Stimulated activated effector memory CD8-positive, alpha-beta T cell treated with anti-CD3 and anti-CD28 coated beads, Interleukin-12 subunit alpha, Interleukin-12 subunit beta, amount 100 ng/mL, for 72 hours (primary cell): ENCODE measurements around the gene ESRRG.

Source experiments
- ATAC-seq: fragments of 150-1000 bp; cut with Tn5 transposase; 2 replicates; pipeline ENCODE4 v1.10.0; 2021
- DNase-seq, 2 donors: peaks; one replicate each; pipeline ENCODE4 v3.0.0; 2021 to 2022; ENCODE audit warnings: low spot score in 2 of 2
- H3K27ac Mint-ChIP-seq: one replicate; pipeline ENCODE4 v1.8.0; 2022; ENCODE audit warnings: mild to moderate bottlenecking, mixed read lengths
- H3K36me3 Mint-ChIP-seq: one replicate; pipeline ENCODE4 v1.8.0; 2022; ENCODE audit warnings: mild to moderate bottlenecking, mixed read lengths
- H3K4me1 Mint-ChIP-seq: one replicate; pipeline ENCODE4 v1.8.0; 2022; ENCODE audit warnings: mixed read lengths
- H3K4me3 Mint-ChIP-seq: one replicate; pipeline ENCODE4 v1.8.0; 2022; ENCODE audit warnings: mild to moderate bottlenecking, mixed read lengths
- H3K9me3 Mint-ChIP-seq: one replicate; pipeline ENCODE4 v1.8.0; 2022; ENCODE audit warnings: mixed read lengths

The ESRRG gene

GRCh38 chr1:216723274-216723780 is at the start of gene ESRRG:
Gene ESRRG (minus strand): TSS chr1:216723429. CDS start chr1:216723299, 130 bp downstream.
- DNase-seq = no peak
- Mint-ChIP-seq H3K4me1 (no peaks in the 10 kb centered on the region), H3K27ac (no peak within 1 kb of the TSS), H3K36me3 (no peaks in the 10 kb centered on the region), H3K4me3 (no peak within 1 kb of the TSS), H3K9me3 (peaks cover 4% of the 10 kb centered on the region)
- ATAC-seq = no peak

- Mint-ChIP-seq H3K36me3 (no peaks in the 10 kb centered on the region), H3K9me3 (peaks cover 23% of the 10 kb centered on the region), H3K4me1 (no peaks in the 10 kb centered on the region), H3K4me3 (no peak overlapping the region), H3K27ac (no peak overlapping the region)
- DNase-seq = no peak
- ATAC-seq = no peak
Measured at GRCh38 chr1:216771922-216772321, 48.7 kb upstream of the ESRRG start.

GRCh38 chr1:216766633-216767327 is 43.6 kb upstream of the ESRRG start:
- H3K4me1 Mint-ChIP-seq = no peaks in the 10 kb centered on the region
- no peak overlapping the region for H3K27ac Mint-ChIP-seq
- no peaks in the 10 kb centered on the region for H3K36me3 Mint-ChIP-seq
- ATAC-seq = no peak
- no peak overlapping the region for H3K4me3 Mint-ChIP-seq
- peaks cover 10% of the 10 kb centered on the region for H3K9me3 Mint-ChIP-seq
- DNase-seq = no peak

- ATAC-seq = no peak
- H3K36me3 Mint-ChIP-seq = no peaks in the 10 kb centered on the region
Measured at GRCh38 chr1:216765346-216766300, 42.4 kb upstream of the ESRRG start.

GRCh38 chr1:216758161-216758560 is 34.9 kb upstream of the ESRRG start:
- Mint-ChIP-seq H3K4me1 (no peaks in the 10 kb centered on the region), H3K9me3 (peaks cover 9% of the 10 kb centered on the region), H3K36me3 (no peaks in the 10 kb centered on the region), H3K27ac (no peak overlapping the region), H3K4me3 (no peak overlapping the region)
- ATAC-seq = no peak
- DNase-seq = no peak

More at GRCh38 chr1:216765346-216766300, 42.4 kb upstream of the ESRRG start:
- H3K9me3 Mint-ChIP-seq = peaks cover 10% of the 10 kb centered on the region
- DNase-seq = no peak
- no peak overlapping the region for H3K27ac Mint-ChIP-seq
- H3K4me3 Mint-ChIP-seq = no peak overlapping the region
- no peaks in the 10 kb centered on the region for H3K4me1 Mint-ChIP-seq

GRCh38 chr1:216757110-216757509 is 33.9 kb upstream of the ESRRG start:
- no peaks in the 10 kb centered on the region for H3K36me3 Mint-ChIP-seq
- H3K9me3 Mint-ChIP-seq = peaks cover 9% of the 10 kb centered on the region
- no peak overlapping the region for H3K27ac Mint-ChIP-seq
- ATAC-seq = no peak
- H3K4me1 Mint-ChIP-seq = no peaks in the 10 kb centered on the region
- H3K4me3 Mint-ChIP-seq = no peak overlapping the region
- no peak for DNase-seq

- DNase-seq (no peak), ATAC-seq (no peak)
- Mint-ChIP-seq H3K4me1 (no peaks in the 10 kb centered on the region), H3K36me3 (no peaks in the 10 kb centered on the region), H3K9me3 (peaks cover 6% of the 10 kb centered on the region), H3K4me3 (no peak overlapping the region), H3K27ac (no peak overlapping the region)
Measured at GRCh38 chr1:216750961-216751360, 27.7 kb upstream of the ESRRG start.

- Mint-ChIP-seq H3K36me3 (no peaks in the 10 kb centered on the region), H3K27ac (no peak overlapping the region), H3K4me1 (no peaks in the 10 kb centered on the region), H3K4me3 (no peak overlapping the region), H3K9me3 (peaks cover 6% of the 10 kb centered on the region)
- ATAC-seq (no peak), DNase-seq (no peak)
Measured at GRCh38 chr1:216750031-216750627, 26.9 kb upstream of the ESRRG start.

GRCh38 chr1:216749232-216749631 is 26.0 kb upstream of the ESRRG start:
- no peak for DNase-seq
- peaks cover 2% of the 10 kb centered on the region for H3K9me3 Mint-ChIP-seq
- no peak overlapping the region for H3K4me3 Mint-ChIP-seq
- no peaks in the 10 kb centered on the region for H3K4me1 Mint-ChIP-seq
- ATAC-seq = no peak
- no peaks in the 10 kb centered on the region for H3K36me3 Mint-ChIP-seq
- H3K27ac Mint-ChIP-seq = no peak overlapping the region

GRCh38 chr1:216742625-216743024 is 19.4 kb upstream of the ESRRG start:
- no peak for DNase-seq
- Mint-ChIP-seq H3K27ac (no peak overlapping the region), H3K4me1 (no peaks in the 10 kb centered on the region), H3K4me3 (no peak overlapping the region), H3K36me3 (no peaks in the 10 kb centered on the region), H3K9me3 (peaks cover 10% of the 10 kb centered on the region)
- ATAC-seq = no peak

GRCh38 chr1:216740331-216740730 is 17.1 kb upstream of the ESRRG start:
- Mint-ChIP-seq H3K4me3 (no peak overlapping the region), H3K27ac (no peak overlapping the region), H3K4me1 (no peaks in the 10 kb centered on the region), H3K9me3 (peaks cover 10% of the 10 kb centered on the region), H3K36me3 (no peaks in the 10 kb centered on the region)
- no peak for DNase-seq
- ATAC-seq = no peak

GRCh38 chr1:216739793-216740192 is 16.6 kb upstream of the ESRRG start:
- Mint-ChIP-seq H3K4me1 (no peaks in the 10 kb centered on the region), H3K27ac (no peak overlapping the region), H3K4me3 (no peak overlapping the region), H3K9me3 (peaks cover 10% of the 10 kb centered on the region), H3K36me3 (no peaks in the 10 kb centered on the region)
- ATAC-seq = no peak
- no peak for DNase-seq

- no peaks in the 10 kb centered on the region for H3K4me1 Mint-ChIP-seq
- ATAC-seq (no peak), DNase-seq (no peak)
- no peak overlapping the region for H3K4me3 Mint-ChIP-seq
- H3K9me3 Mint-ChIP-seq = no peaks in the 10 kb centered on the region
- H3K27ac Mint-ChIP-seq = no peak overlapping the region
- no peaks in the 10 kb centered on the region for H3K36me3 Mint-ChIP-seq
Measured at GRCh38 chr1:216732121-216732520, 8.9 kb upstream of the ESRRG start.

- H3K9me3 Mint-ChIP-seq = no peaks in the 10 kb centered on the region
- no peak for ATAC-seq
- no peak for DNase-seq
- H3K27ac Mint-ChIP-seq = no peak overlapping the region
- H3K4me1 Mint-ChIP-seq = no peaks in the 10 kb centered on the region
- H3K4me3 Mint-ChIP-seq = no peak overlapping the region
- H3K36me3 Mint-ChIP-seq = no peaks in the 10 kb centered on the region
Measured at GRCh38 chr1:216731562-216731961, 8.3 kb upstream of the ESRRG start.

GRCh38 chr1:216726435-216726834 is 3.2 kb upstream of the ESRRG start:
- Mint-ChIP-seq H3K4me1 (no peaks in the 10 kb centered on the region), H3K4me3 (no peak overlapping the region), H3K27ac (no peak overlapping the region), H3K9me3 (peaks cover 4% of the 10 kb centered on the region), H3K36me3 (no peaks in the 10 kb centered on the region)
- no peak for DNase-seq
- no peak for ATAC-seq
